Measurements from ENCODE around the gene GTF2IRD1. TPM values are rescaled to one million over a fixed set of nuclear protein-coding genes. Genes with fewer than 3 reads are reported as not detected.

The GTF2IRD1 gene
- total RNA-seq, 1 experiment from 2014 or later = 53.6 TPM

GRCh38 chr7:74584160-74584954 lies 130.7 kb downstream of the GTF2IRD1 start:
- peak; percentile 66 to 76 for DNase-seq
- peak in 1 of 2 experiments; percentile 59 for TF ChIP-seq CTCF (IDR thresholded peaks at IDR 0.05; ENCODE audit: insufficient read depth in 1 of 2, low read depth in 1 of 2, low read length in 1 of 2, severe bottlenecking in 1 of 2, unreplicated experiment in 1 of 2)
- no peaks in the 10 kb centered on the region for H3K9me3 Mint-ChIP-seq (ENCODE audit: unreplicated experiment)
- intact Hi-C loops (cut with micrococcal nuclease; ENCODE audit: unreplicated experiment) = loop anchor here (1.0 kb wide), 1 partner anchor 26 kb away; no protein-coding TSS in a partner anchor
- Histone ChIP-seq H3K36me3 (ENCODE audit: control insufficient read depth, insufficient read depth, low read length) (peaks cover 2% of the 10 kb centered on the region; the same call in 1 of the 2 replicates), H3K9me3 (no peaks in the 10 kb centered on the region), H3K4me1 (peaks cover 48% of the 10 kb centered on the region), H3K4me3 (ENCODE audit: low read depth, low read length) (no peak overlapping the region), H3K27me3 (replicated peaks; ENCODE audit: control insufficient read depth, insufficient read depth, low read length) (no peaks in the 10 kb centered on the region)
- no TSS peak for BruUV-seq (replicated peaks)
- peaks cover 40% of the 10 kb centered on the region for H3K4me1 Mint-ChIP-seq (ENCODE audit: low read depth, unreplicated experiment)
- H3K36me3 Mint-ChIP-seq (ENCODE audit: insufficient read depth, unreplicated experiment) = peaks cover 55% of the 10 kb centered on the region
- no peak overlapping the region for H3K4me3 Mint-ChIP-seq (ENCODE audit: unreplicated experiment)
- CTCF ChIA-PET = interaction anchor here (0.6 to 1.2 kb wide), 5 partner anchors 12 to 78 kb away, joined by 3 to 18 read pairs (median 3); partner anchors contain the start of gene GTF2I
- H3K27me3 Mint-ChIP-seq (ENCODE audit: insufficient read depth, unreplicated experiment) = no peaks in the 10 kb centered on the region
- POLR2A ChIA-PET = interaction anchor here (1.6 kb wide), 1 partner anchor 9 kb away, joined by 3 read pairs; no protein-coding TSS in a partner anchor
- H3K27ac Mint-ChIP-seq (ENCODE audit: unreplicated experiment) = peak overlapping the region; percentile 64

- intact Hi-C loops (cut with micrococcal nuclease; ENCODE audit: unreplicated experiment) = no loop called here
- Mint-ChIP-seq H3K27ac (ENCODE audit: unreplicated experiment) (peak overlapping the region; percentile 71), H3K9me3 (ENCODE audit: unreplicated experiment) (no peaks in the 10 kb centered on the region), H3K4me3 (ENCODE audit: unreplicated experiment) (no peak overlapping the region), H3K4me1 (ENCODE audit: low read depth, unreplicated experiment) (peaks cover 31% of the 10 kb centered on the region), H3K36me3 (ENCODE audit: insufficient read depth, unreplicated experiment) (peaks cover 48% of the 10 kb centered on the region), H3K27me3 (ENCODE audit: insufficient read depth, unreplicated experiment) (no peaks in the 10 kb centered on the region)
- no peaks in the 10 kb centered on the region for H3K27me3 ChIP-seq (replicated peaks; ENCODE audit: control insufficient read depth, insufficient read depth, low read length)
- H3K4me3 ChIP-seq (ENCODE audit: low read depth, low read length) = no peak overlapping the region
- H3K9me3 ChIP-seq = no peaks in the 10 kb centered on the region
- TF ChIP-seq CTCF (IDR thresholded peaks at IDR 0.05; ENCODE audit: insufficient read depth in 1 of 2, low read depth in 1 of 2, low read length in 1 of 2, severe bottlenecking in 1 of 2, unreplicated experiment in 1 of 2) = no peak
- BruUV-seq (replicated peaks) = no TSS peak
- H3K4me1 ChIP-seq = peaks cover 38% of the 10 kb centered on the region
- DNase-seq = no peak
- H3K36me3 ChIP-seq (ENCODE audit: control insufficient read depth, insufficient read depth, low read length) = peaks cover 2% of the 10 kb centered on the region; the same call in 1 of the 2 replicates
- POLR2A ChIA-PET = interaction anchor here (1.6 kb wide), 1 partner anchor 11 kb away, joined by 3 read pairs; no protein-coding TSS in a partner anchor
- CTCF ChIA-PET = no interaction called here
Measured at GRCh38 chr7:74585844-74586243, 132.1 kb downstream of the GTF2IRD1 start.

GRCh38 chr7:74586258-74587175 lies 132.8 kb downstream of the GTF2IRD1 start:
- Mint-ChIP-seq H3K27ac (ENCODE audit: unreplicated experiment) (peak overlapping the region; percentile 71), H3K4me3 (ENCODE audit: unreplicated experiment) (no peak overlapping the region), H3K9me3 (ENCODE audit: unreplicated experiment) (no peaks in the 10 kb centered on the region), H3K36me3 (ENCODE audit: insufficient read depth, unreplicated experiment) (peaks cover 54% of the 10 kb centered on the region), H3K27me3 (ENCODE audit: insufficient read depth, unreplicated experiment) (no peaks in the 10 kb centered on the region), H3K4me1 (ENCODE audit: low read depth, unreplicated experiment) (peaks cover 31% of the 10 kb centered on the region)
- CTCF ChIA-PET = interaction anchor here (0.7 kb wide), 1 partner anchor 137 kb away, joined by 4 read pairs; no protein-coding TSS in a partner anchor
- no peak for DNase-seq
- Histone ChIP-seq H3K36me3 (ENCODE audit: control insufficient read depth, insufficient read depth, low read length) (peaks cover 2% of the 10 kb centered on the region; the same call in 1 of the 2 replicates), H3K4me3 (ENCODE audit: low read depth, low read length) (no peak overlapping the region), H3K9me3 (no peaks in the 10 kb centered on the region), H3K27me3 (replicated peaks; ENCODE audit: control insufficient read depth, insufficient read depth, low read length) (no peaks in the 10 kb centered on the region), H3K4me1 (peaks cover 31% of the 10 kb centered on the region)
- intact Hi-C loops (cut with micrococcal nuclease; ENCODE audit: unreplicated experiment) = no loop called here
- POLR2A ChIA-PET = no interaction called here
- no peak for TF ChIP-seq CTCF (IDR thresholded peaks at IDR 0.05; ENCODE audit: insufficient read depth in 1 of 2, low read depth in 1 of 2, low read length in 1 of 2, severe bottlenecking in 1 of 2, unreplicated experiment in 1 of 2)
- no TSS peak for BruUV-seq (replicated peaks)
